Measurements from ENCODE around the gene CCT3.

Gene CCT3

GRCh38 chr1:156384658-156385057 is 46.6 kb upstream of the CCT3 start:
- no peak overlapping the region for H3K4me3 ChIP-seq (ENCODE audit: low read depth in 1 of 2, low read length in 1 of 2)
- H3K9me3 ChIP-seq = no peaks in the 10 kb centered on the region
- H3K36me3 ChIP-seq = no peaks in the 10 kb centered on the region
- H3K27me3 ChIP-seq = peaks cover 68% of the 10 kb centered on the region
- no peak overlapping the region for H3K27ac ChIP-seq
- no peaks in the 10 kb centered on the region for H3K4me1 ChIP-seq (ENCODE audit: control insufficient read depth in 1 of 2, insufficient read depth in 1 of 2, low read depth in 1 of 2, low read length in 1 of 2)
- no peak for TF ChIP-seq CTCF (IDR thresholded peaks at IDR 0.05)

- peaks cover 61% of the 10 kb centered on the region for H3K27me3 ChIP-seq
- H3K4me1 ChIP-seq (ENCODE audit: control insufficient read depth in 1 of 2, insufficient read depth in 1 of 2, low read depth in 1 of 2, low read length in 1 of 2) = no peaks in the 10 kb centered on the region
Observed at GRCh38 chr1:156384007-156384406, 45.9 kb upstream of the CCT3 start.

GRCh38 chr1:156383023-156383422 is 44.9 kb upstream of the CCT3 start:
- H3K36me3 ChIP-seq = no peaks in the 10 kb centered on the region
- no peak overlapping the region for H3K27ac ChIP-seq
- no peaks in the 10 kb centered on the region for H3K4me1 ChIP-seq (ENCODE audit: control insufficient read depth in 1 of 2, insufficient read depth in 1 of 2, low read depth in 1 of 2, low read length in 1 of 2)
- no peak for TF ChIP-seq CTCF (IDR thresholded peaks at IDR 0.05)
- H3K4me3 ChIP-seq (ENCODE audit: low read depth in 1 of 2, low read length in 1 of 2) = no peak overlapping the region
- no peaks in the 10 kb centered on the region for H3K9me3 ChIP-seq
- H3K27me3 ChIP-seq = peaks cover 53% of the 10 kb centered on the region

More at GRCh38 chr1:156384007-156384406, 45.9 kb upstream of the CCT3 start:
- no peaks in the 10 kb centered on the region for H3K9me3 ChIP-seq
- H3K36me3 ChIP-seq = no peaks in the 10 kb centered on the region
- H3K4me3 ChIP-seq (ENCODE audit: low read depth in 1 of 2, low read length in 1 of 2) = no peak overlapping the region
- TF ChIP-seq CTCF (IDR thresholded peaks at IDR 0.05) = no peak
- no peak overlapping the region for H3K27ac ChIP-seq

- Histone ChIP-seq H3K4me1 (ENCODE audit: control insufficient read depth in 1 of 2, insufficient read depth in 1 of 2, low read depth in 1 of 2, low read length in 1 of 2) (no peaks in the 10 kb centered on the region), H3K27me3 (peaks cover 53% of the 10 kb centered on the region), H3K36me3 (no peaks in the 10 kb centered on the region), H3K27ac (no peak overlapping the region), H3K4me3 (ENCODE audit: low read depth in 1 of 2, low read length in 1 of 2) (no peak overlapping the region), H3K9me3 (no peaks in the 10 kb centered on the region)
- TF ChIP-seq CTCF (IDR thresholded peaks at IDR 0.05) = no peak
Observed at GRCh38 chr1:156382561-156382960, 44.5 kb upstream of the CCT3 start.

- Histone ChIP-seq H3K4me3 (ENCODE audit: low read depth in 1 of 2, low read length in 1 of 2) (no peak overlapping the region), H3K4me1 (ENCODE audit: control insufficient read depth in 1 of 2, insufficient read depth in 1 of 2, low read depth in 1 of 2, low read length in 1 of 2) (no peaks in the 10 kb centered on the region), H3K27ac (no peak overlapping the region), H3K27me3 (peaks cover 35% of the 10 kb centered on the region), H3K36me3 (no peaks in the 10 kb centered on the region), H3K9me3 (no peaks in the 10 kb centered on the region)
- TF ChIP-seq CTCF (IDR thresholded peaks at IDR 0.05) = no peak
Observed at GRCh38 chr1:156379420-156380165, 41.5 kb upstream of the CCT3 start.
